GM13976 (cell line): ENCODE measurements around the gene COG5.

Experiments used
- DNase-seq: peaks from one replicate; pipeline ENCODE4 v3.0.0; 2012; ENCODE audit warnings: low spot score
- CTCF ChIP-seq: IDR thresholded peaks from 2 replicates; pipeline ENCODE4 v1.5.1; 2012; ENCODE audit warnings: borderline replicate concordance, mild to moderate bottlenecking; ENCODE audit not compliant: insufficient read depth; ENCODE audit errors: extremely low read depth, missing control alignments, control extremely low read depth
- in situ Hi-C: fragments of 300-500 bp; cut with MboI; formaldehyde crosslinking; loops from one replicate; pipeline ENCODE4 v1.12.0; 2022; ENCODE audit warnings: low sequenced_read_pairs, mixed read lengths, inconsistent platforms; ENCODE audit not compliant: unreplicated experiment

The COG5 gene

GRCh38 chr7:107302250-107302847 lies 261.4 kb downstream of the COG5 start:
- no peak for DNase-seq
- no peak for TF ChIP-seq CTCF
- in situ Hi-C loops = no loop called here

- DNase-seq = no peak
- no peak for TF ChIP-seq CTCF
- in situ Hi-C loops = no loop called here
These were observed 269.5 kb downstream of the COG5 start for GRCh38 chr7:107294182-107294581.

- in situ Hi-C loops = no loop called here
- DNase-seq = no peak
- no peak for TF ChIP-seq CTCF
These were observed 271.1 kb downstream of the COG5 start for GRCh38 chr7:107292591-107292990.

- in situ Hi-C loops = no loop called here
- no peak for TF ChIP-seq CTCF
- no peak for DNase-seq
These were observed 272.3 kb downstream of the COG5 start for GRCh38 chr7:107291434-107291833.

- DNase-seq = no peak
- no peak for TF ChIP-seq CTCF
- in situ Hi-C loops = no loop called here
These were observed 276.7 kb downstream of the COG5 start for GRCh38 chr7:107286751-107287621.

GRCh38 chr7:107284911-107285479 lies 278.7 kb downstream of the COG5 start:
- no peak for TF ChIP-seq CTCF
- in situ Hi-C loops = no loop called here
- no peak for DNase-seq
